GM21576 (cell line): ENCODE data around the gene FASN.

Experiments
- ATAC-seq: cut with Tn5 transposase; IDR thresholded peaks from one replicate; pipeline ENCODE4 v1.9.1; 2021; ENCODE audit warnings: mild to moderate bottlenecking, moderate library complexity; ENCODE audit not compliant: unreplicated experiment

FASN gene

GRCh38 chr17:82078433-82078832 lies 19.6 kb downstream of the FASN start:
- ATAC-seq, result no peak

DNA sequence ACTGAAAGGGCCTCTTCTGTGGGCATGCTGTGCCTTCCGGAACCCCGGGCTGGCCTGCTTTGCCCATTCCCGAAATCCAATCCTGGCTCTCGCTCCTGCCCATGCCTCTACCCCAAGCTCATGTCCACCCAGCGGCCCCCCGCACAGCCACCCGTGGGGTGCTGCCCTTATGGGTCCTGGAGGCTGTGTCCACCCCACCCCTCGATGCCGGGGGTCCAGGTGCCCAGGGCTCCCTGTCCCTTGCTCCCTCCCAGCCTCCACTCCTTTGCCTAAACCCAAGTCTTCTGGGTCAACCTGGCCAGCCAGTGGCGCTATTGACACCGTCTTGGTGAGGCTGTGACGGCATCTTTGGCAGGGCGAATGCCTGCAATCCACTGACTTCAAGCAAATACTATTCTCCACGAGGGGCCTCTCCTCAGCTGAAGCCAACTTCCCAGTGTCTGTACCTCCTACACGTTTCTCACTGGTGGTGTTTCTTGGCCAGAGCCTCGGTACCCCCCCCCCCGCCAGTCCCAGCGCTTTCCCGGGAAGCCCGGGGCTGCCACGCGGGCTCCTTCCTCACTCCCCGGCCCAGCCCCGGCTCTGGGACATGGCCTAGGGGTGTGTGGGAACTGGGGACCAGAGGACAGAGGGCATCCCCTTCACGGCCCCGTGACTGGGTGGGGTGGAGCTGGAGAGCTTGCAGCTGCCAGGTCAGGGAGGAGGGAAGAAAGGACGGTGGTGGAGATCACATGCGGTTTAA lies 20.2 kb downstream of the FASN start:
- no peak for ATAC-seq

- no peak for ATAC-seq
Measured at GRCh38 chr17:82076785-82077591, 21.0 kb downstream of the FASN start.

DNA sequence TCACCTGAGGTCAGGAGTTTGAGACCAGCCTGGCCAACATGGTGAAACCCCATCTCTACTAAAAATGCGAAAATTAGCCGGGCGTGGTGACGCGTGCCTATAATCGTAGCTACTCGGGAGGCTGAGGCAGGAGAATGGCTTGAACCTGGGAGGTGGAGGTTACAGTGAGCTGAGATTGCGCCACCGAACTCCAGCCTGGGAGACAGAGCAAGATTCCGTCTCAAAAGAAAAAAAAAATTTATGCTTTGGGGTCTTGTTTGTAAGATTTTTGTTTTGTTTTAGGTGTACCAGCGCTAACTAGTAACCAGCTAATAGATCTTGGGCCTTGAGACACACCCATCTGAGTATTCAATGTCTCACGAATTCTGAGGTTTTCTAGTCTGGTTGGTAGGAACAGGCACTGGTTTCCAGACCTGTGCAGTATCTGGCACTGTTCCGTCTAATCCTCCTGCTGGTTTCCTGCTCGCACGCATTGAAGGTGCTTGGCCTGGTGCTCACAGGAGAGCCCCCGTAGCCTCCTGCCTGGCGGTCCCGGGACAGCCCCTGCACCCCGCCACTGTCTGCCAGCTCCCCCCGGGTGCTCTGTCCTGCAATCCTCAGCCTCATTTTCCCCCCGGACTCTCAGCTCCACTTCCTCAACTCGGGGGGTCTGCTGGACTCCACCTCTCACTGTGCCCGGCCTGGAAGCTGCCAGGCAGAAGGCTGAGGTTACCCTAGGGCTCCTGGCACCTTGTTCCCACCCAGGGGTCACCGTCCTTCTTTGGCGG lies 21.8 kb downstream of the FASN start:
- ATAC-seq, result no peak

DNA sequence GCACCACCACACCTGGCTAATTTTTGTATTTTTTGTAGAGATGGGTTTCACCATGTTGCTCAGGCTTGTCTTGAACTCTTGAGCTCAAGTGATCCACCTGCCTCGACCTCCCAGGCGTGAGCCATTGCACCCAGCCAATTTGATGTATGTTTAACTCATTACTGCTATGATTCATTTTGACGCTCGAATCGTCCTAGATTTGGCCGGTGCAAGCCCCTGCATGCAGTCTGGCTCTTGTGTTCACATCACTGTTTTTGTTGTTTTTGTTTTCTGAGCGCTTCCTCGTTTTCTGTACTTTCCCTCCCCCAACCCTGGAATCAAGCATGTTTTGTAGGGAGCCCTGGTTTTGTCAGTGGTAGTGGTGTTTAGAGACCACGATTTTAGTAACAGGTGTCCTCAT lies 24.6 kb downstream of the FASN start:
- ATAC-seq, result no peak

DNA sequence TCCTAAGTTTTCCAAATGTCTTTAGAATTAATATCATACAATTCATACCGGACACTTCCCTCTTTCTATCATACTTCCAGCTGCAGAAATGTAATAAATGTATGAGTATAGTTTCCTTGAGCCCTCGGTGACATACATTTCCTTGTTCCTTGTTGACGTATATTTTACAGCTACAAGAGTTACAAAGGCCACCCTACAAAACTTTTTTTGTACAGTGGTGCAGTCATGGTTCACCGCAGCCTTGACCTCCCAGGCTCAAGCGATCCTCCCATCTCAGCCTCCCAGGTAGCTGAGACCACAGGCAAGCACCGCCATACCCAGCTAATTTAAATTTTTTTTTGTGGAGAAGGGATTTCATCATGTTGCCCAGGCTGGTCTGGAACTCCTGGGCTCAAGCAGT lies 25.2 kb downstream of the FASN start:
- ATAC-seq, result no peak

DNA sequence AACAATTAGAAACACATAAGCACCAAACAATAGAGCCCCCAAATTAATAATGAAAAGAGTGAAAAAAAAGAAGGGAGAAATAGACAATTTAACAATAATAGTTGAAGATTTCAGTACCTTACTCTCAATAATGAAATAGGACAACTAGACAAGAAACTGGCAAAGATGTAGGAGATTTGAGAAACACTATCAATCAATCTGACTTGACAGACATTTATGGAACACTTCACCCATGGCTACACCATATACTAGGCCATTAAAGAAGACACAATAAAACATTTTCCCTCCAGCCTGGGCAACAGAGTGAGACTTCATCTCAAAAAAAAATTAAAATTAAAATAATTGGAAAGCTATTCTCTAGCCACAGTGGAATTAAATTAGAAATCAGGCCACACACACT lies 27.4 kb downstream of the FASN start:
- no peak for ATAC-seq

- ATAC-seq, result peak; percentile 61
Measured at GRCh38 chr17:82065638-82066303, 32.3 kb downstream of the FASN start, which contains the start of gene DUS1L. Gene DUS1L, minus strand, starts transcription at chr17:82065804. Its CDS starts 745 bp downstream, at chr17:82065059.

- no peak for ATAC-seq
Measured at GRCh38 chr17:82065193-82065637, 32.8 kb downstream of the FASN start.

GRCh38 chr17:82064433-82065192 lies 33.4 kb downstream of the FASN start:
- ATAC-seq, result no peak

- no peak for ATAC-seq
Measured at GRCh38 chr17:82063424-82064415, 34.3 kb downstream of the FASN start.

GRCh38 chr17:82062984-82063368 lies 35.1 kb downstream of the FASN start:
- no peak for ATAC-seq

GRCh38 chr17:82062076-82062983 lies 35.7 kb downstream of the FASN start:
- no peak for ATAC-seq

DNA sequence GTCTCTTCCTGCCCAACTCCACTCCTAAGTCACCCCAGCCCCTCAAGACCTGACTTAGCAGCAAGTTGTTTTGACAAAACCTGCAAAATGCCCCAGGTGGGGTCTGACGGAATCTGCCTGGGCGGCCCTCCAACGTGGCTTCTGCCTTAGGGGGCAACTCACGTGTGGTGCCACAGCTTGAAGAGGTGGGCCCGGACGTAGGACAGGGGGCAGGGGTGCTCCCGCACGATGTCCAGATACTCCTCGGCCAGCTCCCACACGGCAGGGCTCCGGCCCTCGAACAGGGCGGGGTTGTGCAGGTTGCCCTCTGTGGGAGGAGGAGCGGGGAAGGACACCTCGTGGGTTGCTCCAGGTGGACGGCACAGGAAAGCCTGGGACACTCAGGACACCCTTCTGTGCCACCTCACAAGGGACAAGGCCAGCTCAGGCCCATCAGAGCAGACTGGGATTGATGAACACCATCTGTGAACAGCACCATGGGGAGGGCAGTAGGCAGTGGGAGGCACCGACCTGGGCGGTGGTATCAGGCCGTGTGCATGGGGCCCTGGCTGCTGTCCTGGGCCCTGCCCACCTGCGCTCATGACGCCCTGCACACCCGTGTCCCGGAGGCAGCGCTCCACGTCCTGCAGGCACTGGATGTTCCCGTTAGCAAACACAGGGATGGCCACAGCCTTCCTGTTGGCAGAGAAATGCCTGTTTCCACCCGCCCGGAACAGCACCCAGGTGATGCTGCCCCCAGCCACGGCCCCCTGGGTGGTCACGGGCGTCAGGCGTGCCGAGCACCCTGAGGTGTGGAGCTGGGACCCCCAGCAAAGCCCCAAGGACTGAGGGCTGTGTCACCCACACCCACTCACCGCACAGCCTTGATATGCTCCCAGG lies 36.8 kb downstream of the FASN start:
- ATAC-seq, result no peak

GRCh38 chr17:82060614-82061013 lies 37.4 kb downstream of the FASN start:
- no peak for ATAC-seq

- ATAC-seq, result no peak
Measured at GRCh38 chr17:82060001-82060380, 38.0 kb downstream of the FASN start.
